DOHH2 (cell line): ENCODE data around the gene THBS2.

Experiments used
- EZH2phosphoT487 ChIP-seq: fragments of 200-600 bp; sonication (generic); IDR thresholded peaks from 2 replicates; pipeline ENCODE4 v1.6.1; 2017; ENCODE audit warnings: borderline replicate concordance, mild to moderate bottlenecking, antibody characterized with exemption, low read length, moderate library complexity, mixed read lengths
- TF ChIP-seq, protein P1 (sequence below): fragments of 200-600 bp; sonication (generic); IDR thresholded peaks from one replicate; pipeline ENCODE4 v1.5.1; 2014; ENCODE audit warnings: antibody characterized with exemption, mild to moderate bottlenecking, low read depth, low read length; ENCODE audit not compliant: poor library complexity, severe bottlenecking

DNA sequence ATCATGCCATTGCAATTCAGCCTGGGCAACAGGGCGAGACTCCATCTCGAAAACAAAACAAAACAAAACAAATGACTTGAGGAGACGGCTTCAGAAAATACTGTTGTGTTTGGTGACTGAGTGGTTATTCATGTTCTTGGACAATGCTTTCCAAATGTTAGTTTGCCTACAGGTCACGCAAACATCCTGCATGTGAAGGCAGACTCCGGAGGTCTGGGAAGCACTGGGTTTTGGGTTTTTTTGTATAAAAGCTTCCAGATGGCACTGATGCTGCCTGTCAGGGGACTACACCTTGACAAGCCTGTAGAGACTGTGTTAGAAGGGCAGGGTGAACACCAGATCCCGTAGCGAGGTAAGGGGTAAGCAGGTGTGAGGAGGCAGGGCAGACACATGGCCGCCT is 81.7 kb downstream of the THBS2 start:
- TF ChIP-seq, protein P1, sequence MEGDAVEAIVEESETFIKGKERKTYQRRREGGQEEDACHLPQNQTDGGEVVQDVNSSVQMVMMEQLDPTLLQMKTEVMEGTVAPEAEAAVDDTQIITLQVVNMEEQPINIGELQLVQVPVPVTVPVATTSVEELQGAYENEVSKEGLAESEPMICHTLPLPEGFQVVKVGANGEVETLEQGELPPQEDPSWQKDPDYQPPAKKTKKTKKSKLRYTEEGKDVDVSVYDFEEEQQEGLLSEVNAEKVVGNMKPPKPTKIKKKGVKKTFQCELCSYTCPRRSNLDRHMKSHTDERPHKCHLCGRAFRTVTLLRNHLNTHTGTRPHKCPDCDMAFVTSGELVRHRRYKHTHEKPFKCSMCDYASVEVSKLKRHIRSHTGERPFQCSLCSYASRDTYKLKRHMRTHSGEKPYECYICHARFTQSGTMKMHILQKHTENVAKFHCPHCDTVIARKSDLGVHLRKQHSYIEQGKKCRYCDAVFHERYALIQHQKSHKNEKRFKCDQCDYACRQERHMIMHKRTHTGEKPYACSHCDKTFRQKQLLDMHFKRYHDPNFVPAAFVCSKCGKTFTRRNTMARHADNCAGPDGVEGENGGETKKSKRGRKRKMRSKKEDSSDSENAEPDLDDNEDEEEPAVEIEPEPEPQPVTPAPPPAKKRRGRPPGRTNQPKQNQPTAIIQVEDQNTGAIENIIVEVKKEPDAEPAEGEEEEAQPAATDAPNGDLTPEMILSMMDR, result no peak
- no peak for TF ChIP-seq EZH2phosphoT487
